Mucosa of descending colon (tissue), 3 donors: ENCODE measurements around the gene ZNF74. TPM values are rescaled to one million over a fixed set of nuclear protein-coding genes. Genes with fewer than 3 reads are reported as not detected.
A peak's percentile ranks its signal among the peaks of the same experiment; 100 is the strongest.
"Not testable (repeated sequence)": the region's sequence is repeated elsewhere in the genome, so short reads cannot be mapped to it uniquely, and the experiment has no call there.

Experiments
- ATAC-seq: fragments of 200-7000 bp; cut with Tn5 transposase; one replicate; pipeline ENCODE4 v1.9.1; 2020; ENCODE audit warnings: mild to moderate bottlenecking, moderate library complexity
- DNase-seq, 3 donors: peaks; one replicate each; pipeline ENCODE4 v3.0.0-alpha.2; 2020
- H3K36me3 ChIP-seq: fragments of 200-600 bp; one replicate; pipeline ENCODE4 v1.8.0; 2021; ENCODE audit warnings: low read depth, mild to moderate bottlenecking
- H3K4me1 ChIP-seq: fragments of 200-600 bp; one replicate; pipeline ENCODE4 v1.8.0; 2021; ENCODE audit warnings: low read depth, mild to moderate bottlenecking
- H3K4me3 ChIP-seq: fragments of 200-600 bp; one replicate; pipeline ENCODE4 v1.8.0; 2021; ENCODE audit warnings: mild to moderate bottlenecking
- H3K9me3 ChIP-seq: fragments of 200-600 bp; one replicate; pipeline ENCODE4 v1.8.0; 2021; ENCODE audit warnings: mild to moderate bottlenecking
- intact Hi-C, 2 donors: fragments of 100-400 bp; cut with DNase I in 1 of 2; cut with micrococcal nuclease in 1 of 2; formaldehyde crosslinking; loops; one replicate each; pipeline versions ENCODE4 v1.11.0 to v1.11.1; 2022; cut with DNase I, micrococcal nuclease
- total RNA-seq, 3 donors: library from RNA; stranded (reverse); fragmentation: NEBNext Ultra II Directional in 2 of 3; extraction: Animal tissue kit (Norgen Biotek cat#: 25700) in 2 of 3; gene quantifications; one replicate each; pipeline versions ENCODE4 v1.2.1 to v1.2.4, GENCODE V29; 2021 to 2023
- TF ChIP-seq, protein P1 (sequence below): fragments of 200-600 bp; IDR thresholded peaks from one replicate; pipeline ENCODE4 v1.8.0; 2022; ENCODE audit warnings: antibody characterized with exemption, mild to moderate bottlenecking
- donor health status: DM: no; HTN: no; CAD: no; lungs with moderate emphysema.
- donor health status: DM: no; HTN: no; CAD: no.
- donor health status: DM: no; HTN: yes; CAD: no.

ZNF74 gene
- total RNA-seq, 3 donors from 2014 or later: 4.2 to 14.4 (median 4.8) TPM

DNA sequence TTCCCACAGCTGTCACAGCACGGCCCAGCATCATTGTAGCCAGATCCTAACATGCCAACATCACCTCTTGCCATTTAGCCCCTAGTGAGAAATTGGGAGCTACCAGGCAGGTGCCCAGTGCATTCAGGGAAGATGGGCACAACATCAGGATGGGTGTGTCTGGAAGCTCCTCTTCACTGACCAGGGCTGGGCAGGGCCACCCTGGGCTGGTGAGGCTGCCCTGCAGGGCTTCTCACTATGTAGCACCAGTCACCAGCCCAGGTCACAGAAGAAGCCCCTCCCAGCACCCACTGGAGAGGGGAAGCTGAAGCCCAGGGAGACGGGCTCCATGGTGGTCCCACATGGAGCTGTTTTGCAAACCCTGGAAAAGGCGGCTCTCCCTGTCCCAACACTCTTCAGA is 13.9 kb downstream of the ZNF74 start:
- ATAC-seq: no peak
- no peak for DNase-seq
- intact Hi-C loops: no loop called here
- Histone ChIP-seq H3K36me3 (no peaks in the 10 kb centered on the region), H3K4me1 (no peaks in the 10 kb centered on the region), H3K4me3 (no peak overlapping the region), H3K9me3 (no peaks in the 10 kb centered on the region)
- TF ChIP-seq, protein P1, sequence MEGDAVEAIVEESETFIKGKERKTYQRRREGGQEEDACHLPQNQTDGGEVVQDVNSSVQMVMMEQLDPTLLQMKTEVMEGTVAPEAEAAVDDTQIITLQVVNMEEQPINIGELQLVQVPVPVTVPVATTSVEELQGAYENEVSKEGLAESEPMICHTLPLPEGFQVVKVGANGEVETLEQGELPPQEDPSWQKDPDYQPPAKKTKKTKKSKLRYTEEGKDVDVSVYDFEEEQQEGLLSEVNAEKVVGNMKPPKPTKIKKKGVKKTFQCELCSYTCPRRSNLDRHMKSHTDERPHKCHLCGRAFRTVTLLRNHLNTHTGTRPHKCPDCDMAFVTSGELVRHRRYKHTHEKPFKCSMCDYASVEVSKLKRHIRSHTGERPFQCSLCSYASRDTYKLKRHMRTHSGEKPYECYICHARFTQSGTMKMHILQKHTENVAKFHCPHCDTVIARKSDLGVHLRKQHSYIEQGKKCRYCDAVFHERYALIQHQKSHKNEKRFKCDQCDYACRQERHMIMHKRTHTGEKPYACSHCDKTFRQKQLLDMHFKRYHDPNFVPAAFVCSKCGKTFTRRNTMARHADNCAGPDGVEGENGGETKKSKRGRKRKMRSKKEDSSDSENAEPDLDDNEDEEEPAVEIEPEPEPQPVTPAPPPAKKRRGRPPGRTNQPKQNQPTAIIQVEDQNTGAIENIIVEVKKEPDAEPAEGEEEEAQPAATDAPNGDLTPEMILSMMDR: no peak

DNA sequence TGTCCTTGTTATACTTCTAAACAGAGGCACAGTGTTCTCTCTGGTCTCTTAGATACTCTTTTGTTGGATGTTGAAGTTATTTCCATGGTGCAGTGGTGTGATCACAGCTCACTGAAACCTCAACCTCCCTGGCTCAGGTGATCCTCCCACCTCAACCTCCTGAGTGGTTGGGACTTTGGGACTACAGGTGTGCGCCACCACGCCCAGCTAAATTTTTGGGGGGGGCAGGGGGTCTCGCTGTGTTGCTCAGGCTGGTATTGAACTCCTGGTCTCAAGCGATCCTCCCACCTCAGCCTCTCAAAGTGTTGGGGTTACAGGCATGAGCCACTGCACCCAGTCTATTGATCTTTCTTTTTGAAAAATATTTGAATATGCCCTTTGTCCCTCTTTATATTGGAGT is 14.9 kb downstream of the ZNF74 start:
- no peaks in the 10 kb centered on the region for H3K36me3 ChIP-seq
- DNase-seq (peak in 1 of 3 donors; percentile 13), ATAC-seq (no peak)
- no peak overlapping the region for H3K4me3 ChIP-seq
- TF ChIP-seq, protein P1: no peak
- no peaks in the 10 kb centered on the region for H3K4me1 ChIP-seq
- intact Hi-C loops: no loop called here
- H3K9me3 ChIP-seq: no peaks in the 10 kb centered on the region

DNA sequence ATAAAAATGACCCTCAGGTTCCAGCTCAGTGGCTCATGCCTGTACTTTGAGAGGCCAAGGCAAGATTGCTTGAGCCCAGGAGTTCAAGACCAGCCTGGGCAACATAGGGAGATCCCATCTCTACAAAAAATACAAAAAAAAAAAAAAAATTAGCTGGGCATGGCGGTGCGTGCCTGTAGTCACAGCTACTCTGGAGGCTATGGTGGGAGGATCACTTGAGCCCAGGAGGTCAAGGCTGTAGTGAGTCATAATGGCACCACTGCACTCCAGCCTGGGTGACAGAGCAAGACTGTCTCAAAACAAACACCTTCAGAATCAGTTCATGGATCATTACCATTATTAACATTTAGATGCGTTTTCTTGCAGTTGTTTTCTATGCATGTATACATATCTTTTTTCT is 15.4 kb downstream of the ZNF74 start:
- H3K9me3 ChIP-seq, H3K36me3 ChIP-seq, ATAC-seq, H3K4me3 ChIP-seq, intact Hi-C loops, DNase-seq, H3K4me1 ChIP-seq: not testable (repeated sequence)

DNA sequence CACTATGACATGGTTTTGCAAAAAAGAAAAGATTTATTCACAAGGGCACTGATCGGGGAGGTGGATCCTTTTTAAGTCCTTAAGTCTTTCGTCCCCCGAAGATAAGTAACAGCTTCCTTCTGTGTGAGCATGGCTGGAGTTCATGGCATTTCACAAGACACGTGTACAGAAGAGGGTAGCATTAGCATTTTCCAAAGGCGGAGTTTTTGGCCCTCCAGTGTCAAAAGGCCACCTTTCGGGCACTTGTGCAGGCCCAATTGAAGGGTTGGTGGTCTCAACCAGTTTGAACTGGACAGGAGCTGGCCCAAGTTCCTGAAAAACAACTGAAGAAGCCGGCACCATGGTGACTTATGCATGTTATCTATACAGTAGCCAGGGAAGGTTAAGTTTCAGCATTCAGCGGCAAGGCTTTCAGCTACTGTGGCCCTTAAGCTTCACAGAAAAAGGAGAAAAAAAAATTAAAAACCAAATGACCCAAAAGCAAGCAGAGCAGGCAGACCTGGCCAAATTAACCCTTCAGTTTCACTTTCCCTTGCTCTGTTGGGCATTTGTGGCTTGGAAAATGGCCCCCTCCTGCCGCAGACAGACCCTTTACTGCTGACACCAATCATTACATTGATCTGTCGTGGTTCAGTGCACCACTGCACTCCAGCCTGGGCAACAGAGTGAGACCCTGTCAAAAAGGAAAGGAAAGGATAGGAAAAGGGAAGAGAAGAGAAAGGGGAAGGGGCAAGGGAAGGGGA is 18.7 kb downstream of the ZNF74 start:
- intact Hi-C loops: no loop called here
- TF ChIP-seq, protein P1: no peak
- H3K36me3 ChIP-seq: no peaks in the 10 kb centered on the region
- no peak for ATAC-seq
- no peak overlapping the region for H3K4me3 ChIP-seq
- no peaks in the 10 kb centered on the region for H3K4me1 ChIP-seq
- no peaks in the 10 kb centered on the region for H3K9me3 ChIP-seq
- no peak for DNase-seq

DNA sequence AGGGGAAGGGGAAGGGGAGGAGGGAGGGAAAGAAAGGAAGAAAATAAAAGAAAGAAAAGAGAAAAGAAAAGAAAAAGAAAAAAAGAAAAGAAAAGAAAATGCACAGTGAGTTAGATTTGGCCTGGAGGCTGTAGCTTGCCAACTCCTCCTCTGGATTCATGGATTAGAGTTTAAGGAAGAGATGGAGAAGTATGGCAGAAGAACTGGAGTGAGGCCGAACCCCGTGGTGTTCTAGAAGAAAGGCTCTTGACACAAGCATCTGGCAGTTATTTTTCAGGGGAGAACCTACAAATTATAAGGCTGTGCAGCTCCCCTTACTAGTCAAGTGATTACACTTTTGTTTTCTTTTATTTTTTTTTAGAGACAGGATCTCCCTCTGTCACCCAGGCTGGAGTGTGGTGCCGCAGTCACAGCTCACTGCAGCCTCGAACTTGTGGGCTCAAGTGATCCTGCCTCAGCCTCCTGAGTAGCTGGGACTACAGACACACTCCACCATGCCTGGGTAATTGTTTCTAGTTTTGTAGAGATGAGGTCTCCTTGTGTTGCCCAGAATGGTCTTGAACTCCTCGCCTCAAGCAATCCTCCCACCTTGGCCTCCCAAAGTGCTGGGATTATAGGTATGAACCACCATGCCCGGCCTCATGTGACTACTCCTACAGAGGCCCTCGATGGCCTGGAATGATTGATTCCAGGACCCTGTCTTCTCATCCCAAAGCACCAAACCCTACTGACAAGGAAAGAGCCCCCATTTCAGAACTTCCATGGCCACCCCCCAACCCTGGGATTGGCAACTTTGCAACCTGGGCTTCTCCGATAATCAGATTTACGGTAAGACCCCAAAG is 19.5 kb downstream of the ZNF74 start:
- H3K9me3 ChIP-seq: no peaks in the 10 kb centered on the region
- TF ChIP-seq, protein P1: no peak
- no peak overlapping the region for H3K4me3 ChIP-seq
- intact Hi-C loops: no loop called here
- H3K36me3 ChIP-seq: no peaks in the 10 kb centered on the region
- no peak for DNase-seq
- peaks cover 3% of the 10 kb centered on the region for H3K4me1 ChIP-seq
- no peak for ATAC-seq

DNA sequence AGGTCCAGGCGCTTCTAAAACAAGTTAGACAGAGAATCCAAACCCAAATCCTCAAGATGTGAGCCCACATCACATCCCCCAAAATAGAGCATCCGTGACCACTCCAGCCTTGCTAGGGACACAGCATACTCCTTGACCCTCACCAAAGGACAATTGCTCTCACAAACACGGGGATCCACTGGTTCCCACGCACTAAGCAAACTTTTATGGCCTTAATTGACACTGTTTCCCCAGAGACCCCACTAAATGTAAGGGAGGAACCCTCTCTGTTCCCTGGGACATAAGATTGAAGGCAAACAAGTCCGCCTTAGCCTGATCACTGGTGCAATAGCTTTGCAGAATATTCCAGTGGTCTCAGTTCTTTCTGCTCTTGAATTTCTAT is 20.1 kb downstream of the ZNF74 start:
- H3K9me3 ChIP-seq: no peaks in the 10 kb centered on the region
- no peaks in the 10 kb centered on the region for H3K36me3 ChIP-seq
- no peak for ATAC-seq
- DNase-seq: no peak
- intact Hi-C loops: no loop called here
- no peak overlapping the region for H3K4me3 ChIP-seq
- TF ChIP-seq, protein P1: no peak
- peaks cover 4% of the 10 kb centered on the region for H3K4me1 ChIP-seq
